ENCODE data around the gene CDC42SE2. TPM values are rescaled to one million over a fixed set of nuclear protein-coding genes. Genes with fewer than 3 reads are reported as not detected.

CDC42SE2 gene
- total RNA-seq, 1 donor from 2014 or later = 29.3 TPM

DNA sequence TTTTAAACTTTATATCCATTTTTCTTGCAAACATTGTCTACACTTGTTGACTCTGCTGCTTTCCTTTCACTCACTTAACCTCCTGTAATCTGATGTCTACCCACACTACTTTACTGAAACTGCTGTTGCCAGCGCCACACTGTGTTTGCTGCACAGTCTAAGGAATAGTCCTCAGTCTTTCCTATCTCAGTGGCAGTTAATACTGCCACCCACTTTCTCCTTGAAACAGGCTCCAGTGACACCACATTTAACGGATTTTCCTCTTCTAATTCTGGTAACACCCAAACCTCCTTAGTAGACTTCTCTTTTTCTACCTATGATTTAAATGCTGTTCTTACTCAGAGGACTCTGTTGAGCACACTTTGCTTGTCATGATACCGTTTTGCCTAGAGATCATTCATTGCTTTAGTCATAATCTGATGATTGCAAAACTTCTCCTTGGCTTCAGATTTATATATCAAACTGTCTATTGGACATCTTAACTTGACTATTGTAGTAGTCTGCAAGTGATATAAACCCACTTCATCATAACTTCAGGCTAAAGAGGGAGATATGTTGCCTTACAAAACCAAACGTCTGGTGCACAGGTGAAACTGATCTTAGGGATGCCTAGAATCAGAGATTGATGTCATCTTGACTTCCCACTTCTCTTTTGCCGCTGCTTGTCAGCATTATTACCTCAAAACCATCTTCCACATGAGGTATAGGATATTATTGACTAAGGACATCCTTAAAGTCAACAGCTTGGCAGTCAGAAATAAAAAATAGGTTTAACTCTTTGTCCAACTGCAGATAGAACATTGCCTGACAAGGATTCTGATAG is 94.1 kb downstream of the CDC42SE2 start:
- no peaks in the 10 kb centered on the region for H3K27me3 Mint-ChIP-seq
- peaks cover 9% of the 10 kb centered on the region for H3K36me3 Mint-ChIP-seq (ENCODE audit: insufficient read depth)
- peak overlapping the region; percentile 9 for H3K27ac Mint-ChIP-seq
- H3K9me3 Mint-ChIP-seq (ENCODE audit: low read depth) = no peaks in the 10 kb centered on the region
- H3K4me3 Mint-ChIP-seq (ENCODE audit: low read depth) = no peak overlapping the region
- DNase-seq (ENCODE audit: low spot score, unreplicated experiment) = no peak
- H3K4me1 Mint-ChIP-seq (ENCODE audit: low read depth) = peaks cover 13% of the 10 kb centered on the region
- TF ChIP-seq, protein P1, sequence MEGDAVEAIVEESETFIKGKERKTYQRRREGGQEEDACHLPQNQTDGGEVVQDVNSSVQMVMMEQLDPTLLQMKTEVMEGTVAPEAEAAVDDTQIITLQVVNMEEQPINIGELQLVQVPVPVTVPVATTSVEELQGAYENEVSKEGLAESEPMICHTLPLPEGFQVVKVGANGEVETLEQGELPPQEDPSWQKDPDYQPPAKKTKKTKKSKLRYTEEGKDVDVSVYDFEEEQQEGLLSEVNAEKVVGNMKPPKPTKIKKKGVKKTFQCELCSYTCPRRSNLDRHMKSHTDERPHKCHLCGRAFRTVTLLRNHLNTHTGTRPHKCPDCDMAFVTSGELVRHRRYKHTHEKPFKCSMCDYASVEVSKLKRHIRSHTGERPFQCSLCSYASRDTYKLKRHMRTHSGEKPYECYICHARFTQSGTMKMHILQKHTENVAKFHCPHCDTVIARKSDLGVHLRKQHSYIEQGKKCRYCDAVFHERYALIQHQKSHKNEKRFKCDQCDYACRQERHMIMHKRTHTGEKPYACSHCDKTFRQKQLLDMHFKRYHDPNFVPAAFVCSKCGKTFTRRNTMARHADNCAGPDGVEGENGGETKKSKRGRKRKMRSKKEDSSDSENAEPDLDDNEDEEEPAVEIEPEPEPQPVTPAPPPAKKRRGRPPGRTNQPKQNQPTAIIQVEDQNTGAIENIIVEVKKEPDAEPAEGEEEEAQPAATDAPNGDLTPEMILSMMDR (IDR thresholded peaks at IDR 0.05; ENCODE audit: unreplicated experiment) = no peak

DNA sequence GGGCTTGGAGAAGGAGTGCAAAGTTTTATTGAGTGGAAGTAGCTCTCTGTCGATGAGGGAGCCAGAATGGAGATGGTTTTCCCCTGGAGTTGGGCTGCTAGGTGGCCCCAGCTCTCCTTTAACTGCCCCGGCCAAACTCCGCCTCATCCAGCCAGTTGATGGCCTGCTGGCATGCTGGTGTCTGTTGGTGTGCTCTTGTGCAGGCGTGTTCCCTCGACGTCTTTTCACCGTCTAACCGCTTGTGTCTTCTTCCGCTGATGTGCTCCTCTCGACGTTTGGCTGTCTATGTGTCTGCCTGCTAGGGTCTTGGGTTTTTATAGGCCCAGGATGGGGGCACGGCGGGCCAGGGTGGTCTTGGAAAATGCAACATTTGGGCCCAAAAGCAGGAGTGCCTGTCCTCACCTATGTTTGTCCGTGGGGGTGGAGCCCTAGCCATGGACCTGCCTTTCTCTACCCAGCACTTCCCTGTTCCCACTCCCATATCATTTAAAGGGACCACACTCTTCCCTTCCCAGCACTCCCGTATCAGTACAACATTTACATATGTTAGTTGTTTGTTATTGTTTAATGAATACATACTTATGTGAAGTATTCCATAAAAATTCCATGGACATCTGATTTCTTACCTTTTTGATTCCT is 97.9 kb downstream of the CDC42SE2 start:
- TF ChIP-seq, protein P1 (IDR thresholded peaks at IDR 0.05; ENCODE audit: unreplicated experiment) = no peak
- H3K27ac Mint-ChIP-seq = no peak overlapping the region
- H3K27me3 Mint-ChIP-seq = no peaks in the 10 kb centered on the region
- H3K9me3 Mint-ChIP-seq (ENCODE audit: low read depth) = no peaks in the 10 kb centered on the region
- no peak for DNase-seq (ENCODE audit: low spot score, unreplicated experiment)
- peaks cover 15% of the 10 kb centered on the region for H3K36me3 Mint-ChIP-seq (ENCODE audit: insufficient read depth)
- H3K4me3 Mint-ChIP-seq (ENCODE audit: low read depth) = no peak overlapping the region
- peaks cover 6% of the 10 kb centered on the region for H3K4me1 Mint-ChIP-seq (ENCODE audit: low read depth)

DNA sequence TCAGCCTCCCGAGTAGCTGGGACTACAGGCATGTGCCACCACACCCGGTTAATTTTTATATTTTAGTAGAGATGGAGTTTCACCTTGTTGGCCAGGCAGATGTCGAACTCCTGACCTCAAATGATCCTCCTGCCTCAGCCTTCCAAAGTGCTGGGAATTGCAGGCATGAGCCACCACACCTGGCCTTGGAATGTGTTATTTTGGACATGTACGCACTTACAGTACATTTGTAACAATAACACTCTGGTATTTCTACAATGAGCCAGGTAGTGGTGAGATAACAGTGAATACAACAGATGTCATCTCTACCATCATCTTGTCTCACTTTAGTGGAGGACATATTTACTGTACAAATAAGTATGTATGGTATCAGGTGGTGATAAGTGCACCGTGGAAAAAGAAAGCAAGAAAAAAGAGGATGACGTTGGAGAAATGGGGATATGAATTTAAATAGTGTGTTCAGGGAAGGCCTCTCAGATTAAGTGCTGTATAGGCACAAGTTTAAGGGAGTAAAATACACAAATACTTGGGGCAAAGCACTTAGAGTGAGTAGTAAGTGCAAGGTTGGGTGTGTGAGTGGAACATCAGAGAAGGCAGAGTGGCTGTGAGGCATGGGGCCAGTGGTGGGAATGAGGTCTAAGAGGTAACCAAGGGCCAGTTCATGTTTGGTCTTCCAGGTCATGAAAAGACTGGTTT is 100.1 kb downstream of the CDC42SE2 start:
- TF ChIP-seq, protein P1 (IDR thresholded peaks at IDR 0.05; ENCODE audit: unreplicated experiment) = no peak
- H3K27ac Mint-ChIP-seq = peak overlapping the region; percentile 54
- peaks cover 20% of the 10 kb centered on the region for H3K36me3 Mint-ChIP-seq (ENCODE audit: insufficient read depth)
- no peaks in the 10 kb centered on the region for H3K4me1 Mint-ChIP-seq (ENCODE audit: low read depth)
- H3K27me3 Mint-ChIP-seq = no peaks in the 10 kb centered on the region
- H3K9me3 Mint-ChIP-seq (ENCODE audit: low read depth) = peaks cover 3% of the 10 kb centered on the region
- DNase-seq (ENCODE audit: low spot score, unreplicated experiment) = no peak
- H3K4me3 Mint-ChIP-seq (ENCODE audit: low read depth) = no peak overlapping the region

DNA sequence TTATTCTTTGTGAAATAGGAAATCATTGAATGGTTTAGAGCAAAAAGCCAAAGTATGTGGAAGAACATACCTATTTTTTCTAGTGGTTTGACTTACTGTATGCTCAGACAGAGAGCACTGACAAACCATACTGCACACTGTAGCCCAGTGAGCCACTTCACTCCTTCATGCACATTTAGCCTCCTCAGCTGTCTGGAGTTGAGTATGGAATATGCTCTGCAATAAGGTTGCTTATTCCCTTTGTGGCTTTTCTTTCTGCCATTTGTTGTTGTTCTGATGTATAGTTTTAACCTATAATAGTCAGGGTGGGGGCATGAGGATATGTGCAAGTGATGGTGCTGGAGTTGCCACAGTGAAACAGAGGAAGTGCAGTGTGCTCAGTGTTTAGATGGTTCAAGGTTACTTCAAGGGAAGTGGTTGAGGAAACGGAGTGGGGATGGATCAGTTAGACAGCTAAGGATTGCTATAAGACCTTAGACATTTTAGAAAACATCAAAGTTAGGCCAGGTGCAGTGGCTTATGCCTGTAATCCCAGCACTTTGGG is 100.7 kb downstream of the CDC42SE2 start:
- Mint-ChIP-seq H3K27ac (no peak overlapping the region), H3K36me3 (ENCODE audit: insufficient read depth) (peaks cover 16% of the 10 kb centered on the region), H3K27me3 (no peaks in the 10 kb centered on the region), H3K9me3 (ENCODE audit: low read depth) (peaks cover 3% of the 10 kb centered on the region), H3K4me3 (ENCODE audit: low read depth) (no peak overlapping the region), H3K4me1 (ENCODE audit: low read depth) (no peaks in the 10 kb centered on the region)
- DNase-seq (ENCODE audit: low spot score, unreplicated experiment) = no peak
- TF ChIP-seq, protein P1 (IDR thresholded peaks at IDR 0.05; ENCODE audit: unreplicated experiment) = no peak

DNA sequence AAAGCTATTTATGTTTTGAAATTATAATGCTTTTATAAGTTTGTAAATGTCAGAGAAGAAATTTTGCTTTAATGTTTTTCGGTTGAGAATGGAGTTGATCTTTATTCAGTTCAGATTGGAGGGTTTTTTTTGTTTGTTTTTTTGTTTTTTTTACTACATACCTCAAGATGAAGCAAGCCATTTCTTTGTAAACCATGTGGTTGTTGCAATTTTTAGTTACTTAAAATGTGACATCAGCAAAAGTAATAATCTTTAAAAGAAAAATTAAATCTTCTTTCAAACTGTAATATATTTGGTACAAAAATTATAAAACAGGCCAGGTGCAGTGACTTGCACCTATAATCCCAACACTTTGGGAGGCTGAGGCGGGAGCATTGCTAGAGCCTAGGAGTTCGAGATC is 102.6 kb downstream of the CDC42SE2 start:
- Mint-ChIP-seq H3K4me1 (ENCODE audit: low read depth) (no peaks in the 10 kb centered on the region), H3K4me3 (ENCODE audit: low read depth) (no peak overlapping the region), H3K27me3 (no peaks in the 10 kb centered on the region), H3K36me3 (ENCODE audit: insufficient read depth) (peaks cover 14% of the 10 kb centered on the region), H3K27ac (no peak overlapping the region), H3K9me3 (ENCODE audit: low read depth) (peaks cover 3% of the 10 kb centered on the region)
- TF ChIP-seq, protein P1 (IDR thresholded peaks at IDR 0.05; ENCODE audit: unreplicated experiment) = no peak
- no peak for DNase-seq (ENCODE audit: low spot score, unreplicated experiment)
